Right atrium auricular region (tissue), 2 donors: Measurements from ENCODE around the gene DPYD. TPM values are rescaled to one million over a fixed set of nuclear protein-coding genes. Genes with fewer than 3 reads are reported as not detected.

Source experiments
- DNase-seq: peaks from one replicate; pipeline ENCODE4 v3.0.0-alpha.2; 2019; ENCODE audit warnings: low spot score
- H3K27ac ChIP-seq, 2 donors: fragments of 200-600 bp; sonication (generic); 1 replicate in 1 of 2; 2 replicates in 1 of 2; pipeline ENCODE4 v1.5.1; 2016 to 2019
- H3K27me3 ChIP-seq, 2 donors: fragments of 200-600 bp; sonication (generic); one replicate each; pipeline versions ENCODE4 v1.5.1 to v1.6.0; 2017 to 2019
- H3K36me3 ChIP-seq: fragments of 200-600 bp; sonication (generic); one replicate; pipeline ENCODE4 v1.5.1; 2016
- H3K4me1 ChIP-seq, 2 donors: fragments of 200-600 bp; sonication (generic); one replicate each; pipeline versions ENCODE4 v1.5.1 to v1.6.0; 2017 to 2019
- H3K4me3 ChIP-seq, 2 donors: fragments of 200-600 bp; sonication (generic); 1 replicate in 1 of 2; 2 replicates in 1 of 2; pipeline ENCODE4 v1.5.1; 2017 to 2019; ENCODE audit warnings: mild to moderate bottlenecking in 1 of 2, moderate library complexity in 1 of 2
- H3K9me3 ChIP-seq, 2 donors: fragments of 200-600 bp; sonication (generic); one replicate each; pipeline ENCODE4 v1.5.1; 2019
- total RNA-seq, 2 donors: library from RNA; depleted of rRNA; stranded (reverse); fragments of >200 nt; gene quantifications; one replicate each; pipeline ENCODE4 v1.1.0, GENCODE V29; 2016
- TF ChIP-seq, protein P1 (sequence below), 2 donors: fragments of 200-600 bp; sonication (generic); IDR thresholded peaks; one replicate each; pipeline ENCODE4 v1.5.1; 2019; ENCODE audit warnings: antibody characterized with exemption in 2 of 2

DPYD gene
- total RNA-seq, 2 donors from 2014 or later = 11.3 to 14.5 TPM

DNA sequence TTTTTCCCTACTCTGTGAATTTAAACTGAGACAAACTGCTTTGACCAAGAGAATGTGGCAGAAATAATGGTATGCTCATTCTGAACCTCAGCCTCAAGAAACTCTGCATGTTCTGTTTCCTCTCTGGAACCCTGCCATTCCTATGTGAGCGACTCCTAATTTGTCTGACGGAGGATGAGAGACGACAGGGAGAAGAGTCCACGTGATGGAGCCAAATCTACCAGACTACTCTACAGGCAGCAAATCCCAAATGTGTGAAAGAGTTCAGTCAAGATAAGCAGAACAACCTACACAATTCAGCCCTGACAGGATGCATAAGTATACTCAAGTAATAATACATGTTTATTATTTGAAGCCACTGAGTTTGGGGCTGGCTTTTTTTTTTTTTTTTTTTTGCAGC is 153.5 kb downstream of the DPYD start:
- Histone ChIP-seq H3K4me3 (no peak overlapping the region), H3K36me3 (no peaks in the 10 kb centered on the region), H3K27ac (no peak overlapping the region), H3K4me1 (peaks cover 0 to 10% of the 10 kb centered on the region in 2 donors), H3K9me3 (peaks cover 0 to 4% of the 10 kb centered on the region in 2 donors), H3K27me3 (no peaks in the 10 kb centered on the region)
- TF ChIP-seq, protein P1, sequence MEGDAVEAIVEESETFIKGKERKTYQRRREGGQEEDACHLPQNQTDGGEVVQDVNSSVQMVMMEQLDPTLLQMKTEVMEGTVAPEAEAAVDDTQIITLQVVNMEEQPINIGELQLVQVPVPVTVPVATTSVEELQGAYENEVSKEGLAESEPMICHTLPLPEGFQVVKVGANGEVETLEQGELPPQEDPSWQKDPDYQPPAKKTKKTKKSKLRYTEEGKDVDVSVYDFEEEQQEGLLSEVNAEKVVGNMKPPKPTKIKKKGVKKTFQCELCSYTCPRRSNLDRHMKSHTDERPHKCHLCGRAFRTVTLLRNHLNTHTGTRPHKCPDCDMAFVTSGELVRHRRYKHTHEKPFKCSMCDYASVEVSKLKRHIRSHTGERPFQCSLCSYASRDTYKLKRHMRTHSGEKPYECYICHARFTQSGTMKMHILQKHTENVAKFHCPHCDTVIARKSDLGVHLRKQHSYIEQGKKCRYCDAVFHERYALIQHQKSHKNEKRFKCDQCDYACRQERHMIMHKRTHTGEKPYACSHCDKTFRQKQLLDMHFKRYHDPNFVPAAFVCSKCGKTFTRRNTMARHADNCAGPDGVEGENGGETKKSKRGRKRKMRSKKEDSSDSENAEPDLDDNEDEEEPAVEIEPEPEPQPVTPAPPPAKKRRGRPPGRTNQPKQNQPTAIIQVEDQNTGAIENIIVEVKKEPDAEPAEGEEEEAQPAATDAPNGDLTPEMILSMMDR (IDR thresholded peaks at IDR 0.05) = no peak
- DNase-seq = no peak

DNA sequence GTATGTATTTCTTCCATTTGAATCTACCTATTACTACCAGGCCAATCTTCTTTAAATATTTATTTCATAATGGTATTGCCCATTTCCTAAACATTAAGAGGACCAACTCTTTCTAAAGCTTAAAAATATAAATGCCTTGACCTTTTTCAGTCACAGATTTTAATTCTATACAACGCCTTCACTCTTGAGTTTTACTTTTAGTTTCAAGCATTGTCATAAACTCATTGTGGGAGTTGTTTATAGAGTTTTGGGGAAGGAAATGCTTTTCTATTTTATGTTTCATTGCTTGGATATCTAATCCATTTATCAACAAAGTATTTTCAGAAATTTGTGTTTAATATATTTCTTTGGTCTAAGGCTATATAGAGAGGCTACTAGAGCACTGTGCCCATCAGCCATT is 155.8 kb downstream of the DPYD start:
- Histone ChIP-seq H3K4me3 (no peak overlapping the region), H3K4me1 (peaks cover 0 to 10% of the 10 kb centered on the region in 2 donors), H3K9me3 (peaks cover 0 to 13% of the 10 kb centered on the region in 2 donors), H3K27me3 (no peaks in the 10 kb centered on the region), H3K36me3 (no peaks in the 10 kb centered on the region), H3K27ac (no peak overlapping the region)
- DNase-seq = no peak
- TF ChIP-seq, protein P1 (IDR thresholded peaks at IDR 0.05) = no peak

DNA sequence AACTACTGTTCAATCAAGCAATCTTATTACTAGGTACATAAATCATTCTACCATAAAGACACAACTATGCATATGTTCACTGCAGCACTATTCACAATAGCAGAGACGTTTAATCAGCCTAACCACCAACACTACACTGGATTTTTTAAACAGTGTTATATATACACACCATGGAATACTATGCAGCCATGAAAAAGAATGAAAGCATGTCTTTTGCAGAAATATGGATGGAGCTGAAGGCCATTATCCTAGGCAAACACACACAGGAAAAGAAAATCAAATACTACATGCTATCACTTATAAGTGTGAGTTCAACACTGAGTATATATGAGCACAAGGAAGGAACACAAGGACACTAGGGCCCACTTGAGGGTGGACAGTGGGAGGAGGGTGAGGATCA is 159.2 kb downstream of the DPYD start:
- Histone ChIP-seq H3K36me3 (no peaks in the 10 kb centered on the region), H3K27ac (no peak overlapping the region), H3K27me3 (no peaks in the 10 kb centered on the region), H3K4me1 (peaks cover 0 to 16% of the 10 kb centered on the region in 2 donors), H3K4me3 (no peak overlapping the region), H3K9me3 (peaks cover 0 to 13% of the 10 kb centered on the region in 2 donors)
- DNase-seq = no peak
- TF ChIP-seq, protein P1 (IDR thresholded peaks at IDR 0.05) = no peak

DNA sequence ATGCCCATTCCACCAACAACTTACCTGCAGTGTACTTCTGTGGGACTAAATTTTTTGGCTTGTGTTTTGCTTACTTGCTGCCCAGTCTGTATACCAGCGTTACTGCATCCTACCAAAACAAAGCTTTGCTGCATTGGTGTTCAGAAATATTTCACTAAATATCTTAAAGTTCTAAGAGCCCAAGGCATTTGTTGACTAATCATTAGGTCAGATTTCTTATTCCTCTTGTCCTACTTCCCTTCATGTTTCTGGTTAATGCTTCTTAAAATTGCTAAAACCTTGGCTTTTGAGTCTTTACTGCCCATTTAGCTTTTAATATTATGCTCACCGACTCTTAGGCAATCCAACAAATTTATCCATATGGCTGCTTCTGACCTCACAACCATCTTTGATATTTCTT is 161.8 kb downstream of the DPYD start:
- DNase-seq = no peak
- H3K4me1 ChIP-seq = peaks cover 0 to 16% of the 10 kb centered on the region in 2 donors
- no peak overlapping the region for H3K4me3 ChIP-seq
- TF ChIP-seq, protein P1 (IDR thresholded peaks at IDR 0.05) = no peak
- no peaks in the 10 kb centered on the region for H3K36me3 ChIP-seq
- H3K9me3 ChIP-seq = peaks cover 0 to 13% of the 10 kb centered on the region in 2 donors
- H3K27me3 ChIP-seq = no peaks in the 10 kb centered on the region
- no peak overlapping the region for H3K27ac ChIP-seq

DNA sequence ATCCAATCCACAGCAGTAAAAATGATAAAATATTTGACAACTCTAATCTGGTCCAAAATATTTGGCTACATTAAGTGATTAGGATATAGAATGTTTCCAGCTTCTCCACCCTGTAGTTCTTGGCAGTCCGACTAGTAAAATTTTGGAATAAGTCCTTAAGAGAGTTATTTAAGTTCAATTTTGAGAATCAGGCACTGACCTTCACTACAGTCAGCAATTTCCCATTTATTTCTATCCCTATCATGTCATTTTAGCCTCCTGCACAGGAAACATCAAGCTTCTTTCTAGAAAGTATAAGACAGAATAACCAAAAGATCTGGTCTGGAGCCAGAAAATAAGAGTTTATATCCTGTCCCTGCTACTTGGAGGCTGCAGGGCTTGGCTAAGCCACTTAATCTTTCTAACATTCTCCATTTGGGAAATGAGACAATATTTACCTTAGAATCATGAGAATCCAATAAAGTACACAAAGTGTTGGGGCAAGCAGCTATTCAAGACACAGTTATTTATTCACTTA is 162.2 kb downstream of the DPYD start:
- no peak for DNase-seq
- Histone ChIP-seq H3K27me3 (no peaks in the 10 kb centered on the region), H3K9me3 (peaks cover 0 to 13% of the 10 kb centered on the region in 2 donors), H3K4me3 (no peak overlapping the region), H3K27ac (no peak overlapping the region), H3K36me3 (no peaks in the 10 kb centered on the region), H3K4me1 (peaks cover 0 to 16% of the 10 kb centered on the region in 2 donors)
- TF ChIP-seq, protein P1 (IDR thresholded peaks at IDR 0.05) = no peak

DNA sequence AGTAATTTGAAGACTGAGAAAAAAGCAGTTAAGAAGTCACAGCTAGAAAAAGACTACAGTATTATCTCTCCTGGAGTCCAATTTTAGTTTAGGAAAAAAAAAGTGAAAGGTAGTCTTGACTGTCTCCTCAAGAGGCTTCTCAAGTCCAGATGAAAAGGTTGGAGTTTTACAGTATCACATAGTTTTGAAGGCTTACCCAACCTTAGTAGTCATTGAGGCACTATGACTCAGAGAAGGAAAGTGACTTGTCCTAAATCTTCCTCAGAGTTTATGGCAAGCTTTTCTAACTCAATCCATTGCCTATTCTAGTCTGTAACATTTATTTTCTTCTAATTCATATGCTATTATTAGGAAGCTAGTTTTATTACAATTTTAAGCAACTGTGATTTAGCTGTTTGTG is 174.9 kb downstream of the DPYD start:
- Histone ChIP-seq H3K36me3 (no peaks in the 10 kb centered on the region), H3K27me3 (no peaks in the 10 kb centered on the region), H3K9me3 (no peaks in the 10 kb centered on the region), H3K27ac (no peak overlapping the region), H3K4me1 (no peaks in the 10 kb centered on the region), H3K4me3 (no peak overlapping the region)
- TF ChIP-seq, protein P1 (IDR thresholded peaks at IDR 0.05) = no peak
- no peak for DNase-seq
